Panc1 (cell line): ENCODE measurements around the gene KMO.

Source experiments
- CTCF ChIP-seq: fragments of 450-650 bp; IDR thresholded peaks from 2 replicates; pipeline ENCODE4 v1.5.1; 2017; ENCODE audit warnings: mild to moderate bottlenecking
- SIN3A ChIP-seq: IDR thresholded peaks from 2 replicates; pipeline ENCODE4 v1.6.1; 2012; ENCODE audit warnings: low read depth, mild to moderate bottlenecking, low read length, moderate library complexity, borderline replicate concordance; ENCODE audit not compliant: insufficient read depth

- no peak for TF ChIP-seq CTCF
- TF ChIP-seq SIN3A = no peak
Measured at GRCh38 chr1:241606544-241606943, 74.4 kb downstream of the KMO start.
